ENCODE measurements around the gene GPR146. TPM values are rescaled to one million over a fixed set of nuclear protein-coding genes. Genes with fewer than 3 reads are reported as not detected.

Gene GPR146
- total and polyA plus RNA-seq, 2 of the 4 experiments (the other 2 are of a cell fraction) = 2.2 to 3.4 TPM

DNA sequence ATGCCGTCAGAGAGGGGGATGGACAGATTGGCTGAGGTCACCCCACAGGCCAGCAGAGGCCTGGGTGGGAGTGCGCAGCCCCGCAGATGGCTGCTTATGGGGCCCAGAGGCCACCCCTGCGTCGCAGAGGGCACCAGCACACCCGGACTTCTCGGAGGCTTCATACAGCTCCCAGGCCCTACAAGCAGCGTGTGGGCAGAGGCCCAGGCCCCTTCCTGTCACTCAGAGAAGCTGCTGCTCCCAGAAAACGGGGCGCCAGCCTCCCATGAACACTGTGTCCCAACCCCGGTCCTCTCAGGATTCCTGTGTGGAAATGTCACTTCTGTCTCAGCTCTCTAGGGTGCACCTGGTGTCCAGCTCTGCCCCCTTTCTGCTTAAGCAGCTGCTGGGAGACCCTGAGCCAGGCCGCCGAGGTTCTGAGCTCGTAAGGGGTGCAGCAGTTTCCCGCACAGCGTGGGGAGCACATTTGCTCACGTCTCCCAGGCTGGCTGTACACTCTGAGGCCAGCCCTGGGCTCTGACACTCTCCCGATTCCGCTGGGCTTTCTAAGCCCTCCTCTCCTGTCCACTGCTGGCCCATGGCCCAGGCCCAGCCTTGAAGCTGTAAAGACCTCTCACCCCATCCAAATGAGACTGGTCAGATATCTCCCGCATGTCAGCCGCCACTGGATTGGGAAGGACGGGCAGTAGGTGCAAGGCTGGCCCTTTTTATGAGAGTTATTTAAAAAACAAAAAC, 6.8 kb downstream of the GPR146 start:
- Histone ChIP-seq H3K4me1 (ENCODE audit: control insufficient read depth, insufficient read depth, low read length) (no peaks in the 10 kb centered on the region; the same call in 1 of the 2 replicates), H3K4me3 (ENCODE audit: insufficient read depth, low read depth, low read length) (no peak overlapping the region), H3K9ac (ENCODE audit: low read depth, low read length) (no peak overlapping the region), H4K5ac (ENCODE audit: low read depth, low read length) (no peak overlapping the region), H3K18ac (ENCODE audit: low read depth, low read length) (no peak overlapping the region), H3K27ac (ENCODE audit: insufficient read depth, low read length) (no peak overlapping the region), H2BK5ac (ENCODE audit: low read depth, low read length, poor library complexity, severe bottlenecking) (no peak overlapping the region), H3K79me1 (ENCODE audit: low read depth in 1 of 2, low read length in 2 of 2) (peaks cover 3 to 6% of the 10 kb centered on the region in 2 experiments; a peak in 1 of 4 replicates), H4K20me1 (ENCODE audit: insufficient read depth, low read length) (peaks cover 26% of the 10 kb centered on the region), H2AK9ac (replicated peaks; ENCODE audit: low read depth, low read length, poor library complexity) (no peak overlapping the region), H3K9me3 (ENCODE audit: control insufficient read depth, insufficient read depth, low read length) (no peaks in the 10 kb centered on the region), H2AFZ (replicated peaks; ENCODE audit: low read length, poor library complexity) (no peak overlapping the region), H3K27me3 (ENCODE audit: control insufficient read depth, insufficient read depth, low read length) (no peaks in the 10 kb centered on the region), H3K4ac (ENCODE audit: low read depth, low read length) (no peak overlapping the region), H2BK20ac (ENCODE audit: low read depth, low read length) (no peak overlapping the region), H2BK15ac (ENCODE audit: low read depth, low read length) (no peak overlapping the region), H3K9me1 (ENCODE audit: insufficient read depth, low read length) (no peaks in the 10 kb centered on the region; the same call in 1 of the 2 replicates), H2AK5ac (ENCODE audit: low read depth, low read length) (no peak overlapping the region), H3K4me2 (ENCODE audit: low read depth, low read length) (no peak overlapping the region), H2BK120ac (ENCODE audit: low read depth, low read length) (no peak overlapping the region), H3K36me3 (ENCODE audit: control insufficient read depth, insufficient read depth, low read length) (no peaks in the 10 kb centered on the region), H3K23ac (ENCODE audit: low read depth, low read length) (no peak overlapping the region), H3K14ac (replicated peaks; ENCODE audit: low read depth, low read length) (no peak overlapping the region), H3K56ac (ENCODE audit: extremely low read depth, insufficient read depth, low read length) (no peak overlapping the region), H4K8ac (ENCODE audit: low read depth in 2 of 2, low read length in 2 of 2) (no peak overlapping the region), H4K91ac (ENCODE audit: insufficient read depth, low read depth, low read length) (no peak overlapping the region)
- POLR2A ChIA-PET (ENCODE audit: unreplicated experiment) = no interaction called here
- in situ Hi-C loops (cut with MboI; ENCODE audit: low sequenced_read_pairs) = no loop called here
- DNase-seq = no peak
- TF ChIP-seq FOS (IDR thresholded peaks at IDR 0.05; ENCODE audit: low read depth, low read length) = no peak
- TF ChIP-seq, protein P1, sequence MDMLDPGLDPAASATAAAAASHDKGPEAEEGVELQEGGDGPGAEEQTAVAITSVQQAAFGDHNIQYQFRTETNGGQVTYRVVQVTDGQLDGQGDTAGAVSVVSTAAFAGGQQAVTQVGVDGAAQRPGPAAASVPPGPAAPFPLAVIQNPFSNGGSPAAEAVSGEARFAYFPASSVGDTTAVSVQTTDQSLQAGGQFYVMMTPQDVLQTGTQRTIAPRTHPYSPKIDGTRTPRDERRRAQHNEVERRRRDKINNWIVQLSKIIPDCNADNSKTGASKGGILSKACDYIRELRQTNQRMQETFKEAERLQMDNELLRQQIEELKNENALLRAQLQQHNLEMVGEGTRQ (IDR thresholded peaks at IDR 0.05; ENCODE audit: low read depth, low read length) = no peak
- no peak for TF ChIP-seq RAD21 (IDR thresholded peaks at IDR 0.05; ENCODE audit: low read length)
- no peak for TF ChIP-seq RCOR1 (IDR thresholded peaks at IDR 0.05; ENCODE audit: insufficient replicate concordance, low read length)
- BruUV-seq (replicated peaks) = no TSS peak
- 86% methylated on average over 16 of the region's 22 CpGs; no CpG with 5 or more reads in 1 of the 2 experiments for WGBS, 2 experiments (ENCODE audit: extremely low coverage in 2 of 2, insufficient read length in 1 of 2)
- CTCF ChIA-PET = interaction anchor here (1.4 kb wide), 1 partner anchor 14 kb away, joined by 3 read pairs; no protein-coding TSS in a partner anchor
- dilution Hi-C loops (cut with HindIII; ENCODE audit: low sequenced_read_pairs, unreplicated experiment) = no loop called here
- intact Hi-C loops (cut with micrococcal nuclease) = no loop called here
- no peak for ATAC-seq (ENCODE audit: low read depth)
